HG03025 (cell line): Measurements from ENCODE around the gene GSC2.
"Not testable (repeated sequence)": the region's sequence is repeated elsewhere in the genome, so short reads cannot be mapped to it uniquely, and the experiment has no call there.

Source experiments
- ATAC-seq: cut with Tn5 transposase; IDR thresholded peaks from one replicate; pipeline ENCODE4 v1.9.1; 2021; ENCODE audit warnings: mild to moderate bottlenecking, moderate library complexity; ENCODE audit not compliant: unreplicated experiment, low FRiP score

GSC2 gene

GRCh38 chr22:19164425-19164824 is 14.3 kb upstream of the GSC2 start:
- ATAC-seq, result no peak

DNA sequence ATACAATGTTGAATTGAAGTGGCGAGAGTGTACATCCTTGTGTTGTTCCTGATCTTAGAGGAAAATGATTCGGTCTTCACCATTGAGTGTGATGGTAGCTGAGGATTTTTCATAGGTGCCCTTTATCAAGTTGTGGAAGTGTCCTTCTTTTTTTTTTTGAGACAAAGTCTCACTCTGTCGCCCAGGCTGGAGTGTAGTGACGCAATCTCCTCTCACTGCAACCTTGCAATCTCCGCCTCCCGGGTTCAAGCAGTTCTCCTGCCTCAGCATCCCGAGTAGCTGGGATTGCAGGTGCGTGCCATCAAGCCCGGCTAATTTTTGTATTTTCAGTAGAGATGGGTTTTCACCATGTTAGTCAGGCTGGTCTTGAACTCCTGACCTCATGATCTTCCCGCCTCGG is 8.6 kb upstream of the GSC2 start:
- ATAC-seq, result not testable (repeated sequence)

DNA sequence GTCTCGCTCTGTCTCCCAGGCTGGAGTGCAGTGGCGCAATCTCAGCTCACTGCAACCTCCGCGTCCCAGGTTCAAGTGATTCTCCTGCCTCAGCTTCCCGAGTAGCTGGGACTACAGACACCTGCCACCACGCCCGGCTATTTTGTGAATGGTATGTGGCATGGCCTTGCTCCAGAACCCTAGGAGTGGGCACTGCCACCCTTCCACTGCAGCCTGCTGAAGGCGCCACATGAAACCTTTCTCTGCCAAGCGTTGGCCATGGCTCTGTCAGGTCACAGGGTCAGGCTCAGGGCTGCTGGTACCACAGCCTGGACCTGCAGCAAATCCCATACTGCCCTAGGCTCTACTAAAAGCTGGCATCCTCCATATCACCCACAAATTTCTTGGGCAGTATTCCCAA is 6.0 kb upstream of the GSC2 start:
- ATAC-seq, result not testable (repeated sequence)

DNA sequence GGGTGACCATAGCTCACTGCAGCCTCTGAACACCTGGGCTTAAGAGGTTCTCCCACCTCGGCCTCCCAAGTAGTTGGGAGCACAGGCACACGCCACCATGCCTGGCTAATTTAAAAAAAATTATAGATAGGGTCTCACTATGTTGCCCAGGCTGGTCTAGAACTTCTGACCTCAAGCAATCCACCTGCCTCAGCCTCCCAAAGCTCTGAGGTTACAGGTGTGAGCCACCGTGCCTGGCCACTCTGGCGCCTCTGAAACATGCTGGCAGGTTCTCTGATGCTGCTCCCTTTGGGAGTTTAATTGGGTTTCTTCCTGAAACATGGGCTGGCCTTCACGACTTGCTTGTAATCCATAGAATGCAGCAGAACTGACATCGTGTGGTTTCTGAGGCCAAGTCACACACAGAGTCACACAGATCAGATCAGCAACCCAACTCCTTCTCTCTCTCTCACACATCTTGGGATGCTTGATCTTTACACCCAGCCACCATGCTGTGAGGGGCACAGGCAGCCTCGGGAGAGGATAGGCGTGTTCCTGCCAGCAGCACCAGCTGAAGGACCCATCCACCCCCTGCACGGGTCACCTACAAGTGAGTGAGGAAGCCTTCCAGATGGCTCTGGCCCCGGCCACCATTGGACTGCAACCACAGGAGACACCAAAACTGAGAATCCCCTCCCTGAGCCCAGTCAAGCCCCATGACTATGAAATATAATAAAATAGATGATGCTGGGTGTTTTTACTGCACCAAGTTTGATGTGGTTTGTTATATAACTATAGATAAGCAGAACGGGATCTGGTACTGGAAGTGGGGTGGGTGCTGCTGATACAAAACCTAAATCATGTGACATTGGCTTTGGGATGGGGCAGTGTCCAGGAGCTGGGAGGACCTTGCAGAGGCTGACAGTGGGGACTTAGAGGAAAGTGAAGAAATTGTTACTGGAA is 3.1 kb upstream of the GSC2 start:
- no peak for ATAC-seq

DNA sequence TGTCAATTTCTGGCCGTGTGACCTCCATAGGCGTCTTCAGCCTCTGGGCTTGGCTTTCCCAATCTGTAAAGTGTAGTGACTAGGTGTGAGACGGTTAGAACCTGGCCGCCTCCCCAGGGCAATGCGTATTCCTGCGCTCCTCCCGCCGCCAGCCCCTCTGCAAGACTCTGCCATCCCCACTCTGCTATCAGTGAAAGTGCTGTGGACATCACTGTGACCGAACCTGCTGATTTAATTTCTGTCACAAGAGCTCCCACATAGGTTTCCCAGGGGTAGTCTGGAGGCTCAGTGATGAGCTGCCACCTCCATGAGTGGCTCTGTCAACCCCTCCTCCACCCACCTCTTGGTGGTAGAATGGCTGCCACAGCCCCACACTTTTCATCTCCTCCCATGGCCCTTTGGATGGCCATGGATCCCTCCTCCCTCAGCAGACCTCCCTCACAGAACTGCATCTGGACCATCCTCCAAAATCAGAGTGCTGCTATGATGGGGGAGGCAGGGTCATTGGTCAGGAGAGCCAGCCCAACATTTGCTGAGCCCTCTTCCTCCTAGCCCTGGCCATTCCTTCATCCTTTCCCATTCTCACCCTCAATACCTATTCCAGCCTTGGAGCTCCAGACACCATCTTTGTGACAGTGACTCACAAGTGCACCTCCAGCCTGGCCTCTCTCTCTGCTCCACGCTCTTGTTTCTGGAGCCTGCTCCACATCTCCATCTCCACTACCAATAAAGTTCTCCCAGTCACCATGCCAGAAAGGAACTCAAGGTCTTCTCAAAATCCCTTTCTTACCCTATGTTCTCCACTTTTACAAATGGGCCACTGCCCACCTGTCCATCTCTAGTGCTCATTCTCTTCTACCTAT is 1.5 kb upstream of the GSC2 start:
- ATAC-seq, result no peak

GRCh38 chr22:19150482-19151328 is 613 bp upstream of the GSC2 start:
- ATAC-seq, result no peak

GRCh38 chr22:19149047-19149883 is 827 bp downstream of the GSC2 start:
- no peak for ATAC-seq

- ATAC-seq, result no peak
Measured at GRCh38 chr22:19148417-19149046, 1.6 kb downstream of the GSC2 start.

GRCh38 chr22:19147195-19147780 is 2.8 kb downstream of the GSC2 start:
- ATAC-seq, result no peak

DNA sequence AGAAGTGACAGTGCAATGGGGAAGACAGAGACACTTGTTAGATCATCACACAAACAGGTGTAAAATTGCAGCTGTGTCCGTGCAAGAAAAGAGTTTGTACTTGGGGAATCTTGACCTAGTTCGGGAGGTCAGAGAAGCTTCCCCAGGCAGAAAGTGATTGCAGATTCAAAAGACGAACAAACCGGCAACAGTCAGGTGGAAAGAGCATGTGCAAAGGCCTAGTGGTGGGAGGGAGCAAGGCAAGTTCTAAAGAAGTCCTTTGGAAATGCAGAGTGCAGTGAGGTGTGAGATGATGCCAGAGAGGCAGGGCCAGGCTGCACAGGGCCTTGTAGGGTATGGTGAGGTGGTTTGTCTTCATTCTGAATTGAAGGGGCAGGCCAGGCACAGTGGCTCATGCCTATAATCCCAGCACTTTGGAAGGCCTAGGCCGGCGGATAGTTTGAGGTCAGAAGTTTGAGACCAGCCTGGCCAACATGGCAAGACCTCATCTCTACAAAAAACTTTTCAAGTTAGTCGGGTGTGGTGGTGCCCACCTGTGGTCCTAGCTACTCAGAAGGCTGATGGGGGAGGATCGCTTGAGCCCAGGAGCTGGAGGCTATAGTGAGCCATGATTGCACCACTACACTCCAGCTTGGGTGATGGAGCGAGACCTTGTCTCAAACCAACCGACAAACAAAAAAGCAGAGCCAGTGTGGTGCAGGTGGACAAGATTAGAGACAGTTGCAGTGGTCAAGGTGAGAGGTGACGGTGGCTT is 3.7 kb downstream of the GSC2 start:
- no peak for ATAC-seq

DNA sequence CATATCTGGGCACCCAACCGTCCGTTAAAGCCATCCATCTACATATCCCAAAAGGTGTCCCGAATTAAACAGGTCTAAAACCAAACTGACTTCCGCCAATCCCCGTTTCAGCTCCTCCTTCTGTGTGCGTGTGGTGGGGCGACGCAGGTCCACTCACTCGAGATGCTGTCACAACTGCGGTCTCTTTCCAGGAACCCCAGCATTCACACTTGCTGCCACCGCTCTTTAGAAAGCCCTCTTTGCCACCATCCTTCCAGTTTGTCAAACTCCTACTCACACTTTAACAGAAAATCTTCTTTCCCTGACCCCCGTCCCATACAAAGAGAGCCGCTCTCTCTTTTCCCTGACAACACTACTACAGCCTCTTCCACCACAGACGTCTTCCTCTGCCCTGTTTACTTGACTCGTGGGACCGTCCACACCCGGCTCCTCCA is 6.1 kb downstream of the GSC2 start:
- peak; percentile 17 for ATAC-seq

GRCh38 chr22:19143212-19143611 is 6.9 kb downstream of the GSC2 start:
- ATAC-seq, result no peak

DNA sequence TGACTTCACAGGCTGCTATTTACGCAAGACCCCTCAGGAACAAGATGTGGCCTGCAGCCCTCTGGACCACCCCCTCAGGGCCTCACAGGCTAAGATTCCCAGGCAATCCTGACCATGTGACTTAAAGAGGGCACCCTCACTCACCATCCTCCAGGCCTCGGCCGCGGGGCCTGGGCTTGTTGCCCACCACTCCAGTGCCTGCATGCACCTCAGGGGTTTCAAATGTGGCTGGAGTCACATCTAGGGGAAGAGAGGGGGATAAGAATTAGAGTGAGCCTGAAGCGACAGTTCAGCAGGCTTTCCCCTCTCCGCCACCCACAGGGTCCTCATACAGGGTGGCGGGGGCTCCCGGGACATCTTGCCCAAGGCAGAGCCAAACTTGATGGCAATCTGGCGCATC is 7.7 kb downstream of the GSC2 start:
- no peak for ATAC-seq

DNA sequence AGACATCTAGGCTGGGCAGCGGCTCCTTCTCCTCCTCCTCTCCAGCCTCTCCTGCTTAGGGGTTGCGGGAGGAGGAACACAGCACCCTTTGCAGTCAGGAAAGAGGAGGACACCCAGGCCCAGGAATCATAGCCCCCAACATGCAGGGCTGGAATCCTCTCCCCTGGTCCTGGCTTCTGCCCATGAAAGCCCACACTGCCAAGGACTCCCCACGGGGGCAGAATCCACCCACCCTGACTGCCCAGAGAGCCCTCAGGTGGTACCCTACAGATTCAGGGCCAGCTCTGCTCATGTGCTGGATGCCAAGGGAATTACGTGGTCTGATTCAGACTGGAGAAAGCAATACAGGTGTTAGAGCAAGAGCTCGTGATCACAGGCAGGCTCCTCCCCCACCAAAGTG is 10.1 kb downstream of the GSC2 start:
- ATAC-seq, result no peak

DNA sequence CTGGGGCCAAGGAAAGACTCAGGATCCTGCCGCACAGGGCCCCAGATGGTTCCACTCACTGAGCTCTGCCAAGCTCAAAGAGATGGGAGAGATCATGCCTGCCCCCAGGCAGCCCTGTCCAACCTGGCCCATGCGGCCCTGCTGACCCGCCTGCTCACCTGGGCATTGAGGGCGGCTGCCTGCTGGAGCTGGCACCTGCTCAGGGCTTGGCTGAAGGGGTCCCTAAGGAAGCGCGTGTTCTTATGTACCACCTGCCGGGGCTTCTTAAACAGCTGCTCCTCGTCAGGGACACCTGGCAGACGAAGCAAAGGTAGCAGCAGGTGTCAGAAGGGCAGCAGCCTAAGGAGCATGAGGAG is 11.1 kb downstream of the GSC2 start:
- no peak for ATAC-seq

DNA sequence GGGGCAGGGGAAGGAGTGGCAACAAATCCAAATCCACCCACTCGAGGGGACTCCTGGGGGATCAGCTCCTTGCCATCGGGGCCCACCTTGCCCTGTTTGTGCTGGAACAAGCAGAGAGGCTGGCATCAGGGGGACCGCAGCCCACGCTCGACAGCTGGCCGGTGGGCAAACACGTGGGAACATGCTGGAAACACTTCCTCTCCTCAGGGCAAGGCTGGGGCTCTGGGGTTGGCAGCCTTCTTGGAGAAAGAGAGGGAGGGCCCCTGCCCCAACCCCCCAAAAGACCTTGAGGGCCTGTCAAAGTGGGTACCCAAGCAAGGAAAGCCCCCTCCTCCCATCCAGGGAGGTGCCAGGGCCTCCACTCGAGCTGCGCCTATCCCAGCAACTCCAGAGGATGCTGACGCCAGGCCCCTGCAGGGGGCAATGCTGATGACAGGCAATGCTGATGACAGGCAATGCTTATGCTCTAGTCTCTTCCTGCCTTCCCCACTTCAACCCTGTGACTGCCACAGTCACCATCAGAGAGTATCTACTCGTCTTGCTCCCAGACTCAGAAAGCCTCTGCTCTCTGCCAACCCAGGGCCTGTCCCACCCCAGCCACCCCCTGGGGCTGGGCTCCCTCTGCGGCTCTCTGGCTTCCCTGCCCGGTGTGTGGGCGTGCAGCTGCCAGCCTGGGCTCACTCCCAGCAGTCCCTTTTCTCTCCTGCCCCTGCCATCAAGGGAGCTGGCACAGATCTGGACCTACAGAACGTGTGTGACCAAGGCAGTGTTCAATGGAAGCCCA is 11.7 kb downstream of the GSC2 start:
- ATAC-seq, result no peak

- ATAC-seq, result no peak
Measured at GRCh38 chr22:19137384-19138216, 12.5 kb downstream of the GSC2 start.
